HG02870 (cell line): ENCODE results near the gene RPS26.
"Not testable (repeated sequence)": the region's sequence is repeated elsewhere in the genome, so short reads cannot be mapped to it uniquely, and the experiment has no call there.

Experiments
- ATAC-seq: cut with Tn5 transposase; IDR thresholded peaks from one replicate; pipeline ENCODE4 v1.9.1; 2021; ENCODE audit warnings: mild to moderate bottlenecking, moderate library complexity; ENCODE audit not compliant: unreplicated experiment

The RPS26 gene

DNA sequence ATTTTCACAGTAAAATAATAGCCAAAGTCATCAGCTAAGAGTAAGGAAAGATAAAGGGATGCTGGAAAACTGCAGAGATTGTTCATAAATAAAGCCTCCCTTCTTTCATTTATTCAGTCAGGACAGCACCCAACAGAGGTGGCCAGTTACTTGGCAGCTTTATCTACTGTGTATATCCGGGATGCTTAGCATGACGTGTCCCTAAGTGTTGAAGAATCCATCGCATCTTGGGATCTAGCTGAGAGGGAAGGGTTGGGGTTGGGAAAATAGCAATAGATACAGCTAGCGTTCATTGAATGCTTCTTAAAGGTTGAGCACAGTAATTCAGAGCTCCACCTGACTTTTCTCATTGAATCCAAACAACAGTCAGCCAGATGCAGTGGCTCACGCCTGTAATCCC lies 32.7 kb downstream of the RPS26 start:
- no peak for ATAC-seq

DNA sequence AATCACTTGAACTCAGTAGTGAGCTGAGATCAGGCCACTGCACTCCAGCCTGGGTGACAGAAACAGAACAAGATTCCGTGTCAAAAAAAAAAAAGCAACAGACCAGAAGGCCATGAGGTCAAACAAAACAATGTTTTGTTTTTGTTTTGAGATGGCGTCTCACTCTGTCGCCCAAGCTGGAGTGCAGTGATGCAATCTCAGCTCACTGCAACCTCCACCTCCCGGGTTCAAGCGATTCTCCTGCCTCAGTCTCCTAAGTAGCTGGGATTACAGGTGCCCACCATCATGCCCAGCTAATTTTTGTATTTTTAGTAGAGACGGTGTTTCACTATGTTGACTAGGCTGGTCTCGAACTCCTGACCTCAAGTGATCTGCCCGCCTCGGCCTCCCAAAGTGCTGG lies 36.2 kb downstream of the RPS26 start:
- ATAC-seq = not testable (repeated sequence)

DNA sequence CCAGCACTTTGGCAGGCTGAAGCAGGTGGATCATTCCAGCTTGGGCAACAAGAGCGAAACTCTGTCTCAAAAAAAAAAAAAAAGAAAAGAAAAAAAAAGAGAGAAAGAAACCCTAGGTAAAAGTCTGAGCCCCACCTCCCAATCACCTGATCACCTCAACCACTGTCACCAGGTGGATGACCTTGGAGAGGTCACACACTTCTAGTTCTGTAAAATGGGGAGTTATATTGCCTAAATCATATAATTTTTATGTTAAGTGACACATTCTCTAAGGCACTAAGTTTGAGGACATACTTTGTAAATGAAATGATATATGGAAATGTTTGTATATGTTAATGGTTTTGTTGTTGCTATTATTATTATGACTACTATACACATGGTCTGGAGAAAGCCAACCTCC lies 36.7 kb downstream of the RPS26 start:
- ATAC-seq = no peak

DNA sequence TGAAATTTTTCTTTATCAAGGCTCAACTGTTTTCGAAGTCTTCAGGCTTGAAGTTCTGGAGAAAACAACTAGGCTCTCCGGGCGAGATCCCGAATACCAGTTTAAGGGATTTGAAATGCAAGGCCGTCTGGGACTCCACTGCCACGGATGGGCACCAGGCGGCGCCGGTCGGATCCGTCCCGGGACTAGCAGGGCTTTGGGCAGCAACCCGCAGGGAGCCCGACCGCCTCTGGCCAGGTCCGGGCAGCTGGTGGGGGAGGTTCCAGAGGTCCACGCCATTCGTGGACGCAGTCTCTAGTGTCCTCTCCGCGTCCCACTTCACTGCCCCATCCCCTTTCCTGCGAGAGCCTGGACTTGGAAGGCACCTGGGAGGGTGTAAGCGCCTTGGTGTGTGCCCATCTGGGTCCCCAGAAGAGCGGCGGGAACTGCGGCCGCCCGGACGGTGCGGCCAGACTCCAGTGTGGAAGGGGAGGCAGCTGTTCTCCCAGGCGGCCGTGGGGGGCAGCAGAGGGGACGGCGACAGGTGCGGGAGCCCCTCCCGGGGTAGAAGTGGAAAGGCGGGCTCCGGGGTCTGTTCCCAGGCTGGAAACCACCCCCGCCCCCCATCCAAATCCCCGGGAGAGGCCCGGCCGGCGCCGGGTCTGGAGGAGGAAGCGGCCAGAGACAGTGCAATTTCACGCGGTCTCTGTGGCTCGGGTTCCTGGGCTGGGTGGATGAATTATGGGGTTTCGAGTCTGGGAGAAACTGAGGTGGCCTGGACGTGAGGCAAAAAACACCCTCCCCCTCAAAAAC lies 37.4 kb downstream of the RPS26 start:
- no peak for ATAC-seq

DNA sequence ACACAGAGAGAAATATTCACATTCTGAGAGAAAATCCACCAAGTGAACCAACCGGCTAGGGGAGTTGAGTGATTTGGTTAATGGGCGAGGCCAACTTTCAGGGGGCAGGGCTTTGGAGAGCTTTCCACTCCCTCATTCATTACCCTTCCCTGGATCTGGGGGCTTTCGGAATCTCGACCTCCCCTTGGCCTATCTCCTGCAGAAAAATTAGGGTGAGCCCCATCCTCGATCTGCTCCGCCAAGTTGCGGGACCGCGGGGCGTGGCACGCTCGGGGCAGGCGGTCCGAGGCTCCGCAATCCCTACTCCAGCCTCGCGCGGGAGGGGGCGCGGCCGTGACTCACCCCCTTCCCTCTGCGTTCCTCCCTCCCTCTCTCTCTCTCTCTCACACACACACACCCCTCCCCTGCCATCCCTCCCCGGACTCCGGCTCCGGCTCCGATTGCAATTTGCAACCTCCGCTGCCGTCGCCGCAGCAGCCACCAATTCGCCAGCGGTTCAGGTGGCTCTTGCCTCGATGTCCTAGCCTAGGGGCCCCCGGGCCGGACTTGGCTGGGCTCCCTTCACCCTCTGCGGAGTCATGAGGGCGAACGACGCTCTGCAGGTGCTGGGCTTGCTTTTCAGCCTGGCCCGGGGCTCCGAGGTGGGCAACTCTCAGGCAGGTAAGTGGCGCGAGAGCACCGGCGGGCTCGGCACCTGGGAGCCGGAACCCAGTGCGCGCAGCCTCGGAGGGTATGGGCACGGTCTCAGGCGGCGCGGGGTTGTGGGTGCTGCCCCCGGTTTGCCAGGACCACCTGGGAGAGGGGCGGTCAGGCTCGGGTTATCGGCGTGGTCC lies 38.2 kb downstream of the RPS26 start, which contains the start of gene ERBB3:
ERBB3 (plus strand) TSS at position 443 of the 833 bp plus-strand sequence; CDS start at position 579, 136 bp downstream.
- ATAC-seq = no peak

DNA sequence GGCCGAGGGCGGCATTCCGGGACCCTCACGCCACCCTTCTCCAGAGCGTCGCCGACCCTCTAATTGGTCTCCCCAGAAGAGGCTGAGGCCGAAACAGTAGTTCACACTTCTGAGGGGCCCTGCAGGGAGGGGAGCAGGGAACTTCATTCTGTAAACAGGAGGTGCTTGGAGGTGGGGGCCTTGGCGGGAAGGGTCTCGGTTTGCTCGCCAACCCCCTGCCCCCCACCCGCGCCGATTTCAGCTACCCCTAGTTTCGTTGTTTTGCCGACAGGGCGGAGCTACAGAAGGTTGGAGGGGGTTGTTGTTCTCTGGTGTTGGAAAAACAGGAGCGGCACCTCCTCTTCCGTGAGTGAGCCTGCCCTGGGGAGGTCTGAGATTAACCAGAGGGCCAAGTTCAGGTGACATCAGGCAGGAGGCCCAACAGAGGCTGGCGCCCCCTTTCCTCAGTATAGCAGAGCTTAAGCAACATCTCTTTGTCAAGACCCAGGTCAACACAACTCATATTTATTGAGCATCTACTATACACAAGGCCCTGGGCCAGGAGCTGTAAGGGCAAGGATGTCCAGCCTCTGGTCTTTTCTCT lies 38.9 kb downstream of the RPS26 start:
- no peak for ATAC-seq

DNA sequence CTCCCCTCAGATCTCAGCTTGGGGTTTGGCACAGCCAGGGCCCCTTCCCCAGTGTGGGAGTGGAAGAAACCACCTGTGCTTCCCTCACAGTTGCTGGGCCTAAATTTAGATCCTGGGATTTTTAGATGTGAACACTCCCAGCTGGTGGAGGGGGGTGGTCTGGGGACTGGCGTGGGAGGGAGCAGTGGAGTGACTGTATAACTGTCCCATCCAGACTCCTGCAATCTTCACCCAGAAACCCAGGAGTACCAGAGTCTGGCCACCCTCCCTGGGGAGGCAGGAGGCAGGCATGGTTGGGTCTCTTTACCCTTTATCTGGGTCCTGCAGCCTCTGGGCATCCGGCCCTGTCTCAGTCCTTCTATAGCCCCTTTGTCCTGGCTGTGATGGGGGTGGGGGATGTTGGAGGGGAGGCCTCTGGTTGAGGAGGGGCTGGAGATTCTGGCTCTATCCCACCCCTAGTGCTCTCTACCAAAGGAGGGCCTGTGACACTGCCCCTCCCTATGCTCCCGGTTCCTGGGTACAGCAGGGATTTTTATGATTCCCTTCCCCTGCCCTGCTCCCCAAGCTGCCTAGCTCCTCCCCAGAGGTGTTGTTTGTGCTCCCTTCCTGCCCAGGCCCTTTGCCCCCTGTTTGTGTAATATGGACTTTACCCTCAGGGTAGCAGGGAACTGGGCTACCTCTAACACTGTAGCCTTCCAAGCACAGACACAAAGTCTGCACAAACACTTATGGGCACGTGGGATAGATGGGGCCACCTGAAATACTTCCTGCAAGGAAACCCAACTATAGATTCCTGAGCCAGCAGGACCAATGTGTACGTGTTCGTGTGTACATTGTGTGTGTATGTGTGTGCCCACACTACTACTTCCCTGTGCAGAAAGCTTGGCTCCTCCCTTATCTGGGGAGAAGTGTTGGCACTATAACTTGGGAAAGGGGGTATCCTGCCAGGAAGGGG lies 40.0 kb downstream of the RPS26 start:
- ATAC-seq = no peak

DNA sequence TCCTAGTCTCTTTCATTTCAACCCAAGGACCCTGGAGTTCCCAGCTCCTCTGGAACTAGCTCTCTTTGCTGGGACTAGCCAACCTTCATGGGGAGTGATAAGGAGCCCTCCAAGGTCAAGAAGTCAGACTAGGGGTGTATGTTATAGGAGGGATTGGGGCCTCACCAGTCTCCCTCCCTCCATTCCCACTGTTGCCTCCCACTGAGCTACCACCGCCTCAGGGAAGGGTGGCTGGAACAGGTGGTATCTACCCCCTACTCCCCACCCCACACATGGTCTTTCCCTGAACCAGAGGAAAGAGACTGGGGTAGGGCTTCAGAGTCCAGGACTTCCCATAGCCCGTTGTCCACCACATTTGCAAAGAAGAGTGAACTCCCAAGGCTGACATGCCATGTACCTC lies 40.7 kb downstream of the RPS26 start:
- ATAC-seq = no peak

DNA sequence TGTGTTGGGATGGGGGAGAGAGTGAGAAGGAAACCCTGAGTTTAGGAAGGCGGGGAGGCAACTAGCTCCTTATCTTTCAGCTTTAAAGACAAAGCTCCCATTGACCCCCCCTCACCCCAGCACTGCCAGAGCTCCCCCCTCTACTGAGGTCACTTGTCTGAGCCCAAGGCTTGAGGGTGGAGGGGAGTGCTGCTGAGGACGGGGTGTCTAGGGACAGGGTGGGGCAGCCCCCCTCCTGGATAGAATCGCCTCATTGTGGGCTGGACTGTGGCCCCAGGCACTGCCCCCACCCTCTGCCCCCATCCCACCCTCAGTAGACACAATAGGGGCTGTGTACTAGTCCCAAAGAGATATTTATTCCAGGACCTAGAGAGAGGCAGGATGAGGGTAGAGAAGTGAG lies 41.2 kb downstream of the RPS26 start:
- no peak for ATAC-seq

DNA sequence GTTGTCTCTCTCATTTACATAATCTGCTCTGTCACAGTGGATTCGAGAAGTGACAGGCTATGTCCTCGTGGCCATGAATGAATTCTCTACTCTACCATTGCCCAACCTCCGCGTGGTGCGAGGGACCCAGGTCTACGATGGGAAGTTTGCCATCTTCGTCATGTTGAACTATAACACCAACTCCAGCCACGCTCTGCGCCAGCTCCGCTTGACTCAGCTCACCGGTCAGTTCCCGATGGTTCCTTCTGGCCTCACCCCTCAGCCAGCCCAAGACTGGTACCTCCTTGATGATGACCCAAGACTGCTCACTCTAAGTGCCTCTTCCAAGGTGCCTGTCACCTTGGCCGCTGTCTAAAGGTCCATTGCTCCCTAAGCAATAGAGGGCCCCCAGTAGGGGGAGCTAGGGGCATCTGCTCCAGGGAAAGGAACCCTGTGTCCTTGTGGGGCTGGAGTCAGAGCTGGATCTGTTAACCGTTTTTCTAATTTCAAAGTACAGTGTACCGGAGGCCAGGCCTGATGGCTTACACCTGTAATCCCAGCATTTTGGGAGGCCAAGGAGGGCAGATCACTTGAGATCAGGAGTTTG lies 43.3 kb downstream of the RPS26 start:
- ATAC-seq = no peak

DNA sequence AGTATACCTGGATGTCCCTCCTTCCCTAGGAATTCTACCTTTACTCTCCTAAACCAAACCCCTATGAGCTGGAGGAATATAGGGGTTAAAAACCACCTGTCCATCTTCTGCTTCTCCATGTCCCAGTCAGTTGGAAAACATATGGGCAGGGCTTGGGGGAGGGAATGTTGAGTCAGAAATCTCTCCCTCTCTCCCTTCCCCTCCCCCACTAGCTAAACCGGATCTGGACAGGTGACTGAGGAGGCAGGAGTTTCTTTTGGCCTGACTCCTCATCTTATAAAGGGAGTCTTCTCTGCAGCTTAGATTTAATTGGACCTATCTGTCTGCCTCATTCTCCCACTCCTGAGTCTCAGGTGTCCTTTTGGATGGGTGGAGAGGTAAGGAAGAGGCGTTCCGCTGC lies 44.4 kb downstream of the RPS26 start:
- ATAC-seq = no peak

DNA sequence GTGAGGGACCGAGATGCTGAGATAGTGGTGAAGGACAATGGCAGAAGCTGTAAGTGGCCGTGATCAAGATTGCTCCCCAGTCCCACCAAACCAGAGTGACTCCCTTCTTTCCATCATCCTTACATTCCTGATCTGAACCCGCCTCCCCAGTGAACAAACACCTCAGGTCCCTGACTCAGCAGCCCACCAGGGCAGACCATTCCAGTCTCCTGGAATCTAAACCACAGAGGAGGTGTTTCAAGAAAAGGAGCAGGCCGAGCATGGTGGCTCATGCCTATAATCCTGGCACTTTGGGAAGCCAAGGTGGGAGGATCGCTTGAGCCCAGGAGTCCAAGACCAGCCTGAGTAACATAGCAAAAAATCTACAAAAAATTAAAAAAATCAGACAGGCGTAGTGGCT lies 44.9 kb downstream of the RPS26 start:
- ATAC-seq = no peak

DNA sequence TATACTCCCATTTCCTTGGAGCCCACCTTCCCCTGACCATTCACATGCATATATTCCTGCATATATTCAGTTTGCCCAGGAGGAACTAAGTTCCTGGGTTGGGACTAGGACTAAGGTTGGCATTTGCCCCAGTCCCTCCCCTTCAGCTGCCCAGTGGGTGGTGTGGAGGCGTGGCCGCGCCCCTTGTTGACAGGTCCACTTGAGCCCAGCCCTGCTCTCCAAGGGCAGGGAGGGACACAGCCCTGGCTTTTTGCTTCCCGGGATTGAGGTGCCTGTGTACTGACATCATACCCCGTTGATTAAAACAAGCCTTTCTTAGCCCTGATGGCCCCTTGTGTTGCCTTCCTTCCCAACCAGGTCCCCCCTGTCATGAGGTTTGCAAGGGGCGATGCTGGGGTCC lies 45.5 kb downstream of the RPS26 start:
- ATAC-seq = no peak
